ENCODE measurements around the gene KLHL6.
"Not testable (repeated sequence)": the region's sequence is repeated elsewhere in the genome, so short reads cannot be mapped to it uniquely, and the experiment has no call there.

The KLHL6 gene

DNA sequence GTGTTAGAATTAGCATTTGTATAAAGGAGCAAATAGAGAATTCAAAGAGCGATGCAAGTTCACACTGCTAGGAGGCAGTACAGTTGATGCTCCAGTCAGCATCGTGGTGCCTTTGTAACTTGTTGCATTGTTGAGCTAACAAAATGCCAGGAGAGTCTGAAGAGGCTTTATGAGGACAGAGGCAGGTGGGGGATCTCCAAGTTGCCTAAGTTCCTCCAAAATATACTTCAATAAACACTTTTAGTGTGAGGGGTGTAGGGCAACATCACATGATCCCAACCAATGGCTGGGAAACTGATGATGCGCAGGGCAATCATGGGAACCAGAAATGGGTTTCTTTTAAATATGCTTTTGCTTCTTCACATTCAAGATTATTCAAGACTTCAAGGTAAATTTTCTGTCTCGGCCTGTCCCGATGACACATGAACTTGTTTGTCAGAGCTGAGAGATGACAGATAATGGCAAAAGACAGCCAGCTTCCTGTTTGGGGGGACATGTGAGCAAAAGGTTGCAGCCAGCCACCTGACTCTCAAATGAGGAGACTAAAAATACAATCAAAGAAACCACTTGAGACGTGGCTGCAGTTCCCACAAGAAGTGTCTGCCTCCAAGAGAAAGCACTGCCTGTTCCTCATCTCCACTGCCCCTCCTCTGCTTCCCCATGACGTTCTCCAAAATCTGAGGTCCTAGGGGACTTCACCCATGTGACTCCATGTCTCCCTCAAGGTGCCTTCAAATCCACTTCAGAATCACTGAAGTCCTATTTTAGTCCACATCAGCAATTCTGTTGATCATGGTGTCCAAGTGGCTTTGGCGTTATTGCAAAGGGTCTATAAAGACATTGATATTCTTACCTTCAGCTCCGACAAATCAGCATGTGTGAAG is 39.3 kb downstream of the KLHL6 start:
- Histone ChIP-seq H3K27ac (replicated peaks) (no peak overlapping the region), H3K4me3 (replicated peaks; ENCODE audit: insufficient read depth, low read length) (no peak overlapping the region), H3K27me3 (ENCODE audit: insufficient read depth, poor library complexity, severe bottlenecking) (no peaks in the 10 kb centered on the region)
- TF ChIP-seq GABPA (IDR thresholded peaks at IDR 0.05; ENCODE audit: low read depth) (no peak), SPI1 (IDR thresholded peaks at IDR 0.05; ENCODE audit: borderline replicate concordance, low read depth) (no peak), POLR2AphosphoS5 (IDR thresholded peaks at IDR 0.05; ENCODE audit: low read depth) (no peak)
- TF ChIP-seq, protein P1, sequence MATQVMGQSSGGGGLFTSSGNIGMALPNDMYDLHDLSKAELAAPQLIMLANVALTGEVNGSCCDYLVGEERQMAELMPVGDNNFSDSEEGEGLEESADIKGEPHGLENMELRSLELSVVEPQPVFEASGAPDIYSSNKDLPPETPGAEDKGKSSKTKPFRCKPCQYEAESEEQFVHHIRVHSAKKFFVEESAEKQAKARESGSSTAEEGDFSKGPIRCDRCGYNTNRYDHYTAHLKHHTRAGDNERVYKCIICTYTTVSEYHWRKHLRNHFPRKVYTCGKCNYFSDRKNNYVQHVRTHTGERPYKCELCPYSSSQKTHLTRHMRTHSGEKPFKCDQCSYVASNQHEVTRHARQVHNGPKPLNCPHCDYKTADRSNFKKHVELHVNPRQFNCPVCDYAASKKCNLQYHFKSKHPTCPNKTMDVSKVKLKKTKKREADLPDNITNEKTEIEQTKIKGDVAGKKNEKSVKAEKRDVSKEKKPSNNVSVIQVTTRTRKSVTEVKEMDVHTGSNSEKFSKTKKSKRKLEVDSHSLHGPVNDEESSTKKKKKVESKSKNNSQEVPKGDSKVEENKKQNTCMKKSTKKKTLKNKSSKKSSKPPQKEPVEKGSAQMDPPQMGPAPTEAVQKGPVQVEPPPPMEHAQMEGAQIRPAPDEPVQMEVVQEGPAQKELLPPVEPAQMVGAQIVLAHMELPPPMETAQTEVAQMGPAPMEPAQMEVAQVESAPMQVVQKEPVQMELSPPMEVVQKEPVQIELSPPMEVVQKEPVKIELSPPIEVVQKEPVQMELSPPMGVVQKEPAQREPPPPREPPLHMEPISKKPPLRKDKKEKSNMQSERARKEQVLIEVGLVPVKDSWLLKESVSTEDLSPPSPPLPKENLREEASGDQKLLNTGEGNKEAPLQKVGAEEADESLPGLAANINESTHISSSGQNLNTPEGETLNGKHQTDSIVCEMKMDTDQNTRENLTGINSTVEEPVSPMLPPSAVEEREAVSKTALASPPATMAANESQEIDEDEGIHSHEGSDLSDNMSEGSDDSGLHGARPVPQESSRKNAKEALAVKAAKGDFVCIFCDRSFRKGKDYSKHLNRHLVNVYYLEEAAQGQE (IDR thresholded peaks at IDR 0.05; ENCODE audit: insufficient replicate concordance, low read depth), result no peak
- TF ChIP-seq, protein P2, sequence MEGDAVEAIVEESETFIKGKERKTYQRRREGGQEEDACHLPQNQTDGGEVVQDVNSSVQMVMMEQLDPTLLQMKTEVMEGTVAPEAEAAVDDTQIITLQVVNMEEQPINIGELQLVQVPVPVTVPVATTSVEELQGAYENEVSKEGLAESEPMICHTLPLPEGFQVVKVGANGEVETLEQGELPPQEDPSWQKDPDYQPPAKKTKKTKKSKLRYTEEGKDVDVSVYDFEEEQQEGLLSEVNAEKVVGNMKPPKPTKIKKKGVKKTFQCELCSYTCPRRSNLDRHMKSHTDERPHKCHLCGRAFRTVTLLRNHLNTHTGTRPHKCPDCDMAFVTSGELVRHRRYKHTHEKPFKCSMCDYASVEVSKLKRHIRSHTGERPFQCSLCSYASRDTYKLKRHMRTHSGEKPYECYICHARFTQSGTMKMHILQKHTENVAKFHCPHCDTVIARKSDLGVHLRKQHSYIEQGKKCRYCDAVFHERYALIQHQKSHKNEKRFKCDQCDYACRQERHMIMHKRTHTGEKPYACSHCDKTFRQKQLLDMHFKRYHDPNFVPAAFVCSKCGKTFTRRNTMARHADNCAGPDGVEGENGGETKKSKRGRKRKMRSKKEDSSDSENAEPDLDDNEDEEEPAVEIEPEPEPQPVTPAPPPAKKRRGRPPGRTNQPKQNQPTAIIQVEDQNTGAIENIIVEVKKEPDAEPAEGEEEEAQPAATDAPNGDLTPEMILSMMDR (IDR thresholded peaks at IDR 0.05; ENCODE audit: insufficient read depth, low read length), result no peak
- no peak for DNase-seq (ENCODE audit: low read depth in 1 of 2, low spot score in 1 of 2)

DNA sequence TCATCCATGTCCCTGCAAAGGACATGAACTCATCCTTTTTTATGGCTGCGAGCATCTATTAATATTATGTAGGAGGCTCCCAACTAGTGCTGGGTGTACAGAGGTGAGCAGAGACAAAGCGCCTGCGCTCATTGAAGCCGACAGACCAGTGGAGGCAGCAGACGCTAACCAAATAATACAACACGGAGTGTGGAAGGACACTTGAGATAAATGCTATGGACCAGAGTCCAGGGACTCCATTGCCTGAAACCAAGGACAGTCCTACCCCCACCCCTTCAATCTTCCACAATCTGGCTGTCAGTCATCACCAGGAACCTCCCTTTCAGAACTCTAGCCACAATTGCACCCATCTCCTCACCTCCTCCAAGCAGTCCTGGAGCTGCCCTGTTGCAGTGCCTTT is 41.5 kb downstream of the KLHL6 start:
- H3K27ac ChIP-seq (replicated peaks), result no peak overlapping the region
- TF ChIP-seq POLR2AphosphoS5 (IDR thresholded peaks at IDR 0.05; ENCODE audit: low read depth), result no peak
- no peak for TF ChIP-seq GABPA (IDR thresholded peaks at IDR 0.05; ENCODE audit: low read depth)
- TF ChIP-seq, protein P2 (IDR thresholded peaks at IDR 0.05; ENCODE audit: insufficient read depth, low read length), result no peak
- H3K27me3 ChIP-seq (ENCODE audit: insufficient read depth, poor library complexity, severe bottlenecking), result no peaks in the 10 kb centered on the region
- DNase-seq (ENCODE audit: low read depth in 1 of 2, low spot score in 1 of 2), result no peak
- H3K4me3 ChIP-seq (replicated peaks; ENCODE audit: insufficient read depth, low read length), result no peak overlapping the region

DNA sequence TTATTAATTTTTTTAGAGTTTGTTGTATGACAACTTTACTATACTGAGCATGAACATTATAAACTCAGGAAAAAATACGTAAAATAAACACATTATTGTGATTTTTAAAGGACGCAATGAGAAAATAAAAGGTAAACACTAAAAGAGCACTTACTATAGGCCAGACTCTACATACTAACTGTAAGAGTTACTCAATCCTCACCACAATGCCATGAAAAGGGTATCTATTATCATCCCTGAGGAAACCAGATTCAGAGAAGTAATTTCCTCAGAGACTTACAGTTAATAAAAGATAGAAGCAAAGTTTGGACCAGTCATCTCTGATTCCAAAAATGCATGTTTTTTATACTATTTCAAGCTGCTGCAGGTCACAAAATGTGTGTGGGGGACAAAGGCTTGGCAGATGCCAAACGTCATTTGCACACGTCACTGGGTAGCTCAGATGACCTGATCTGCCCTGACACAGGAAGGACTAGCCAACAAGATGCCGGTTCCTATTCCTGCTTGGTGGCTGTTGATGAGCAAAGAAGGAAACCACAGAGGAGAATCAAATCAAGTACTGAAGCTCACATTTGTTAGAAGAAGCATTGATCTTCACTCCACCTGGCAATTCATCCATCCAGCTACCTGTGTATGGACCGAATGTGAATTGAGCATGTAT is 42.3 kb downstream of the KLHL6 start:
- Histone ChIP-seq H3K4me3 (replicated peaks; ENCODE audit: insufficient read depth, low read length) (no peak overlapping the region), H3K27me3 (ENCODE audit: insufficient read depth, poor library complexity, severe bottlenecking) (no peaks in the 10 kb centered on the region), H3K27ac (replicated peaks) (no peak overlapping the region; the same call in 1 of the 2 replicates)
- TF ChIP-seq, protein P1 (IDR thresholded peaks at IDR 0.05; ENCODE audit: insufficient replicate concordance, low read depth), result no peak
- TF ChIP-seq GABPA (IDR thresholded peaks at IDR 0.05; ENCODE audit: low read depth), result peak; percentile 41; the same call in 1 of the 2 replicates
- no peak for TF ChIP-seq SPI1 (IDR thresholded peaks at IDR 0.05; ENCODE audit: borderline replicate concordance, low read depth)
- DNase-seq (ENCODE audit: low read depth in 1 of 2, low spot score in 1 of 2), result peak; percentile 65 to 75

DNA sequence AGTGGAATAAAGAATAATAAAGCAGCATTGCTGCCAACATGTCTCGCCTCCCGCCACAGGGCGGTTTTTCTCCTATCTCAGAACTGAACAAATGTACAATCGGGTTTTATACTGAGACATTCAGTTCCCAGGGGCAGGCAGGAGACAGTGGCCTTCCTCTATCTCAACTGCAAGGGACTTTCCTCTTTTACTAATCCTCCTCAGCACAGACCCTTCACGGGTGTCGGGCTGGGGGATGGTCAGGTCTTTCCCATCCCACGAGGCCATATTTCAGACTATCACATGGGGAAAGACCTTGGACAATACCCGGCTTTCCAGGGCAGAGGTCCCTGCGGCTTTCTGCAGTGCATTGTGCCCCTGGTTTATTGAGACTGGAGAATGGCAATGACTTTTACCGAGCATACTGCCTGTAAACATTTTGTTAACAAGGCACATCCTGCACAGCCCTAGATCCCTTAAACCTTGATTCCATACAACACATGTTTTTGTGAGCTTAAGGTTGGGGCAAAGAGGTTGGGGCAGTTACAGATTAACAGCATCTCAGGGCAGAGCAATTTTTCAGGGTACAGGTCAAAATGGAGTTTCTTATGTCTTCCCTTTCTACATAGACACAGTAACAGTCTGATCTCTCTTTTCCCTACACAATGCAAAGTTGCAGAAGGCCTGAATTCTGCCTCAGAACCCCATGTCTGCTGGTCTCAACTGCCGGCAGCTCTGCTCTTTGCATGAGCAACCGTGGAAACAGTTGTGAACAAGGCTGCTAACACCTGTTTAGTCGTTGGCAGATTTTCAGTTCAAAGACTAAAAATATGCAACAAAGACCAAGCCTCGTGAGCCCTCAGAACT is 44.0 kb downstream of the KLHL6 start:
- H3K27me3 ChIP-seq (ENCODE audit: insufficient read depth, poor library complexity, severe bottlenecking); H3K27ac ChIP-seq (replicated peaks); H3K4me3 ChIP-seq (replicated peaks; ENCODE audit: insufficient read depth, low read length): not testable (repeated sequence)

More for the DNA sequence above, 44.0 kb downstream of the KLHL6 start:
- not testable (repeated sequence) for DNase-seq (ENCODE audit: low read depth in 1 of 2, low spot score in 1 of 2)
